Neural progenitor cell (in vitro differentiated cells): ENCODE data around the gene TNS3. TPM values are rescaled to one million over a fixed set of nuclear protein-coding genes. Genes with fewer than 3 reads are reported as not detected.

Experiments used
- DNase-seq: peaks from one replicate; pipeline ENCODE4 v3.0.0-alpha.2; 2016; ENCODE audit warnings: low spot score
- H2AFZ ChIP-seq: fragments of 200-600 bp; sonication (generic); replicated peaks from 2 replicates; pipeline ENCODE4 v1.6.1; 2016; ENCODE audit warnings: antibody characterized with exemption
- H3F3A ChIP-seq: fragments of 200-600 bp; sonication (generic); 2 replicates; pipeline ENCODE4 v1.6.1; 2016; ENCODE audit warnings: antibody characterized with exemption, low read depth
- H3K27ac ChIP-seq: fragments of 200-600 bp; sonication (generic); 2 replicates; pipeline ENCODE4 v1.5.1; 2016; ENCODE audit warnings: mild to moderate bottlenecking
- H3K27me3 ChIP-seq: fragments of 200-600 bp; sonication (generic); 2 replicates; pipeline ENCODE4 v1.6.1; 2016; ENCODE audit warnings: mild to moderate bottlenecking, moderate library complexity
- H3K36me3 ChIP-seq: fragments of 200-600 bp; sonication (generic); 2 replicates; pipeline ENCODE4 v1.5.1; 2016
- H3K4me1 ChIP-seq: fragments of 200-600 bp; sonication (generic); 2 replicates; pipeline ENCODE4 v1.6.1; 2016; ENCODE audit warnings: mixed run types
- H3K4me2 ChIP-seq: fragments of 200-600 bp; sonication (generic); 2 replicates; pipeline ENCODE4 v1.6.1; 2016
- H3K4me3 ChIP-seq: fragments of 200-600 bp; sonication (generic); 2 replicates; pipeline ENCODE4 v1.5.1; 2016
- H3K79me2 ChIP-seq: fragments of 200-600 bp; sonication (generic); 2 replicates; pipeline ENCODE4 v1.6.1; 2016; ENCODE audit warnings: low read depth
- H3K9ac ChIP-seq: fragments of 200-600 bp; sonication (generic); 2 replicates; pipeline ENCODE4 v1.6.1; 2016
- H3K9me3 ChIP-seq: fragments of 200-600 bp; sonication (generic); 2 replicates; pipeline ENCODE4 v1.5.1; 2016; ENCODE audit warnings: low read depth
- H4K20me1 ChIP-seq: fragments of 200-600 bp; sonication (generic); 2 replicates; pipeline ENCODE4 v1.6.1; 2016; ENCODE audit warnings: low read depth
- H3K27ac Mint-ChIP-seq: 3 replicates; pipeline ENCODE4 v1.8.0; 2021; ENCODE audit warnings: mixed read lengths
- H3K27me3 Mint-ChIP-seq: 2 replicates; pipeline ENCODE4 v1.8.0; 2022; ENCODE audit warnings: low read depth, mild to moderate bottlenecking, inconsistent platforms, moderate library complexity, mixed read lengths; ENCODE audit not compliant: insufficient read depth
- H3K36me3 Mint-ChIP-seq: 3 replicates; pipeline ENCODE4 v1.8.0; 2021; ENCODE audit warnings: mixed read lengths
- H3K4me1 Mint-ChIP-seq: 3 replicates; pipeline ENCODE4 v1.8.0; 2021; ENCODE audit warnings: mixed read lengths
- H3K4me3 Mint-ChIP-seq: 3 replicates; pipeline ENCODE4 v1.8.0; 2021; ENCODE audit warnings: mild to moderate bottlenecking, moderate library complexity, mixed read lengths
- H3K9me3 Mint-ChIP-seq: 3 replicates; pipeline ENCODE4 v1.8.0; 2020; ENCODE audit warnings: mixed read lengths
- EZH2 ChIP-seq: fragments of 200-600 bp; sonication (generic); IDR thresholded peaks from 2 replicates; pipeline ENCODE4 v1.6.1; 2017; ENCODE audit warnings: antibody characterized with exemption, mild to moderate bottlenecking, moderate library complexity
- EZH2phosphoT487 ChIP-seq: fragments of 200-600 bp; sonication (generic); IDR thresholded peaks from 2 replicates; pipeline ENCODE4 v1.6.1; 2017; ENCODE audit warnings: antibody characterized with exemption
- total RNA-seq: library from RNA; depleted of rRNA; stranded (reverse); fragments of >200 nt; gene quantifications from 2 replicates; pipeline ENCODE4 v1.2.3, GENCODE V29; 2015; ENCODE audit warnings: low replicate concordance
- TF ChIP-seq, protein P1 (sequence below): fragments of 200-600 bp; sonication (generic); IDR thresholded peaks from 2 replicates; pipeline ENCODE4 v1.5.1; 2017; ENCODE audit warnings: antibody characterized with exemption, mild to moderate bottlenecking

Gene TNS3
- total RNA-seq, 1 donor from 2014 or later = 15.0 TPM

GRCh38 chr7:47374538-47374937 is 207.4 kb downstream of the TNS3 start:
- Histone ChIP-seq H3K9me3 (no peaks in the 10 kb centered on the region), H4K20me1 (no peaks in the 10 kb centered on the region), H2AFZ (no peak overlapping the region), H3K36me3 (no peaks in the 10 kb centered on the region), H3K4me2 (no peak overlapping the region), H3K4me1 (peaks cover 4% of the 10 kb centered on the region), H3K4me3 (no peak overlapping the region), H3F3A (no peaks in the 10 kb centered on the region), H3K27ac (no peak overlapping the region), H3K79me2 (no peaks in the 10 kb centered on the region), H3K27me3 (no peaks in the 10 kb centered on the region), H3K9ac (no peak overlapping the region)
- no peak overlapping the region for H3K4me3 Mint-ChIP-seq
- peaks cover 2% of the 10 kb centered on the region for H3K36me3 Mint-ChIP-seq
- TF ChIP-seq, protein P1, sequence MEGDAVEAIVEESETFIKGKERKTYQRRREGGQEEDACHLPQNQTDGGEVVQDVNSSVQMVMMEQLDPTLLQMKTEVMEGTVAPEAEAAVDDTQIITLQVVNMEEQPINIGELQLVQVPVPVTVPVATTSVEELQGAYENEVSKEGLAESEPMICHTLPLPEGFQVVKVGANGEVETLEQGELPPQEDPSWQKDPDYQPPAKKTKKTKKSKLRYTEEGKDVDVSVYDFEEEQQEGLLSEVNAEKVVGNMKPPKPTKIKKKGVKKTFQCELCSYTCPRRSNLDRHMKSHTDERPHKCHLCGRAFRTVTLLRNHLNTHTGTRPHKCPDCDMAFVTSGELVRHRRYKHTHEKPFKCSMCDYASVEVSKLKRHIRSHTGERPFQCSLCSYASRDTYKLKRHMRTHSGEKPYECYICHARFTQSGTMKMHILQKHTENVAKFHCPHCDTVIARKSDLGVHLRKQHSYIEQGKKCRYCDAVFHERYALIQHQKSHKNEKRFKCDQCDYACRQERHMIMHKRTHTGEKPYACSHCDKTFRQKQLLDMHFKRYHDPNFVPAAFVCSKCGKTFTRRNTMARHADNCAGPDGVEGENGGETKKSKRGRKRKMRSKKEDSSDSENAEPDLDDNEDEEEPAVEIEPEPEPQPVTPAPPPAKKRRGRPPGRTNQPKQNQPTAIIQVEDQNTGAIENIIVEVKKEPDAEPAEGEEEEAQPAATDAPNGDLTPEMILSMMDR = no peak
- no peak for TF ChIP-seq EZH2
- TF ChIP-seq EZH2phosphoT487 = no peak
- H3K4me1 Mint-ChIP-seq = peaks cover 39% of the 10 kb centered on the region
- DNase-seq = no peak
- H3K27me3 Mint-ChIP-seq = peaks cover 2% of the 10 kb centered on the region
- H3K9me3 Mint-ChIP-seq = no peaks in the 10 kb centered on the region
- no peak overlapping the region for H3K27ac Mint-ChIP-seq

GRCh38 chr7:47373871-47374451 is 207.9 kb downstream of the TNS3 start:
- no peaks in the 10 kb centered on the region for H4K20me1 ChIP-seq
- H2AFZ ChIP-seq = no peak overlapping the region
- H3K9ac ChIP-seq = no peak overlapping the region
- H3K27me3 Mint-ChIP-seq = peaks cover 5% of the 10 kb centered on the region
- no peaks in the 10 kb centered on the region for H3K27me3 ChIP-seq
- H3K4me3 Mint-ChIP-seq = no peak overlapping the region
- no peak for TF ChIP-seq EZH2phosphoT487
- TF ChIP-seq, protein P1 = no peak
- no peak for TF ChIP-seq EZH2
- no peaks in the 10 kb centered on the region for H3K9me3 Mint-ChIP-seq
- no peaks in the 10 kb centered on the region for H3K4me1 ChIP-seq
- peaks cover 5% of the 10 kb centered on the region for H3K36me3 Mint-ChIP-seq
- no peak overlapping the region for H3K27ac ChIP-seq
- DNase-seq = no peak
- H3K79me2 ChIP-seq = no peaks in the 10 kb centered on the region
- no peak overlapping the region for H3K4me3 ChIP-seq
- H3K36me3 ChIP-seq = no peaks in the 10 kb centered on the region
- H3F3A ChIP-seq = no peaks in the 10 kb centered on the region
- no peak overlapping the region for H3K27ac Mint-ChIP-seq
- H3K4me2 ChIP-seq = no peak overlapping the region
- peaks cover 33% of the 10 kb centered on the region for H3K4me1 Mint-ChIP-seq
- H3K9me3 ChIP-seq = no peaks in the 10 kb centered on the region

DNA sequence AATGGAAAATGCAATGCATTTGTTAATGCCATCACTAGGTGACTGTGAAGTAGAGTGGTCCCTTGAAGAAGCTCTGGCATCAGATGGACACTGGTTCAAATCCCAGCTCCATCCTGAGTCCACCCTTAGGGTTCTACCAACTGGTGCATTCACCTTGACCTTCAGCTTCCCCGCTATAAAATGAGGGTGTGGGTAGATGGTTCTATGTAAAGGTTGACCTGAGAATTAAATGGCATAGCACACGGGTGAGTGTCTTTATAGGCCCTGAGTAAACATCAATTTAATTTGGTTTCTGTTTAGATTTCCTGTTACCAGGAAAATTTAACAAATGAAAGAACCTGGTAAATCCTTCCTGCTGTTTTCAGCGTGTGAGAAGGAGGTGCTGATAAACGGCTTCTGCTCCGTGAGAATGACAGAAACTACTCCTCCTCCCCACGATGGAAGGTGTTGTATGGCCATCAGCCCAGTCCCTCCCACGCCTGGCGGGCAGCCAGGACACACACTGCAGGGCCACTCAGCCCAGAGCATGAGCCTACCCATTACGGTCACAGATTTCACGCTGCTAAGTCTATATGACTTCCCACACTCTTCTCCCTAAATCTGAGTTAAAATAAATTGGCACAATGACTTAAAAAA is 210.1 kb downstream of the TNS3 start:
- H3K9me3 Mint-ChIP-seq = no peaks in the 10 kb centered on the region
- Histone ChIP-seq H3F3A (no peaks in the 10 kb centered on the region), H3K9ac (no peak overlapping the region), H3K4me2 (no peak overlapping the region), H3K4me1 (no peaks in the 10 kb centered on the region), H3K79me2 (no peaks in the 10 kb centered on the region), H3K9me3 (no peaks in the 10 kb centered on the region), H3K27ac (no peak overlapping the region), H3K27me3 (no peaks in the 10 kb centered on the region), H3K36me3 (no peaks in the 10 kb centered on the region), H3K4me3 (no peak overlapping the region), H2AFZ (no peak overlapping the region), H4K20me1 (no peaks in the 10 kb centered on the region)
- H3K4me3 Mint-ChIP-seq = no peak overlapping the region
- no peak for DNase-seq
- TF ChIP-seq EZH2phosphoT487 (no peak), EZH2 (no peak)
- TF ChIP-seq, protein P1 = no peak
- H3K27ac Mint-ChIP-seq = no peak overlapping the region
- peaks cover 7% of the 10 kb centered on the region for H3K27me3 Mint-ChIP-seq
- peaks cover 8% of the 10 kb centered on the region for H3K36me3 Mint-ChIP-seq
- H3K4me1 Mint-ChIP-seq = peaks cover 23% of the 10 kb centered on the region
